T47D (cell line): ENCODE data around the gene GFRA1.

Source experiments
- DNase-seq, 2 experiments: peaks; one replicate each; pipeline versions ENCODE4 v3.0.0 to v3.0.0-alpha.2; 2011 to 2012; ENCODE audit warnings: low read depth in 1 of 2, low spot score in 1 of 2
- JUND ChIP-seq: IDR thresholded peaks from 2 replicates; pipeline ENCODE4 v1.6.1; 2012; ENCODE audit warnings: low read depth
- in situ Hi-C: cut with HindIII; loops from 2 replicates; pipeline ENCODE4 v1.10.0; 2016; ENCODE audit warnings: low sequenced_read_pairs, low pct_unique_long_range_greater_than_20kb

Gene GFRA1

DNA sequence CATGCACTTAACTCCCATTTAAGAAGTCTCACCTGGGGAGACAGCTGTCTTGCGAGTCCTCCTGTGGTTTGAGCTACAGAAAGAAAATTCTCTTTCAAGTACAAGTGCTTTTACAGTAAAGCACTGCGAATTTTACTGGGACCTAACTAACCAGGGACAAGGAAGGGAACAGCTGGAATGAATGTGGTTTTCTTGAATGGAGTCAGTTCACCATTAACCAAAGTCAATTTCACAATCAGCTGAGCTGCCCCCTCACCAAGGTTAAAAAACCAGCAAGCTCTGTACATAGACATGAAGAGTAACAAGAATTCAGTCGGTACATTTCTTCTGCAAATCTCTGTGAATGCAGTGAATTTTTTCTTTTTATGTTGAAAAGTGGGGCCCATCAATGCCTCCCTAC is 56.3 kb downstream of the GFRA1 start:
- no peak for TF ChIP-seq JUND
- no peak for DNase-seq
- in situ Hi-C loops = no loop called here

DNA sequence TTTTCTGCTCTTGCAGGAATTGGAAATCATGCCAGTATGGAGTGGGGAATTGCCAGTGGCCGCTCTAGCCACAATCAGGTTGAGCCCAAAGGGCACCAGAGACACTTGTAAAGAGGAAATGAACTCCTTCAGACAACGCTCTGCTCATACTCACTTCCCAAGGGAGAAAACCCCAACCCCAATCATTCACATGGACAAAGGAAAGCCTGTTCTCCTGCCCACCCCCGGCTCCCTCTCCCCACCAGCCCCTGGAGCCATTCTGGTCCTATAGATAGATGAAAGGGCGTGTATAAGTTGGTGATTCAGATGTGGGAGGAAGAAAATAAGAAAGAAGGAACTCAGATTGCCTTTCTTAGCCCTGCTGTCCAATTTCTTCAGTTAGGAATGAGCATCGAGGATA is 57.4 kb downstream of the GFRA1 start:
- DNase-seq = no peak
- in situ Hi-C loops = no loop called here
- no peak for TF ChIP-seq JUND

DNA sequence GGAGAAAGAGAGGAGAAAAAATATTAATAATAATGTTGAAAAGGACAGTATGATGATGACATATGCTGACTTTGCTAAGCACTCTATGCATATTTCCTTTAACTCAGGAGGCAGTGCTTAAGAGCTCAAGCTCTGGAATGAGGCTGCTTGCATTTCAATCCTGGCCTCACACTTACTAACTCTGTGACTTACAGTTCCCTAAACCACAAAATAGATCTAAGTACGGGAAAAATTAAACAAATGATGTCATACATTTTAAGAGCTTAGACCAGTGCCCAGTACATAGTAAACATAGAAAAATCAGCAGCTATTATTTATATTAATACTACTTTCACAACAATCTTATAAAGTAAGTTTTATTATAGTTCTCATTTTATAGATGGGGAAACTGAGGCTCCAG is 61.3 kb downstream of the GFRA1 start:
- no peak for DNase-seq
- in situ Hi-C loops = no loop called here
- TF ChIP-seq JUND = no peak

DNA sequence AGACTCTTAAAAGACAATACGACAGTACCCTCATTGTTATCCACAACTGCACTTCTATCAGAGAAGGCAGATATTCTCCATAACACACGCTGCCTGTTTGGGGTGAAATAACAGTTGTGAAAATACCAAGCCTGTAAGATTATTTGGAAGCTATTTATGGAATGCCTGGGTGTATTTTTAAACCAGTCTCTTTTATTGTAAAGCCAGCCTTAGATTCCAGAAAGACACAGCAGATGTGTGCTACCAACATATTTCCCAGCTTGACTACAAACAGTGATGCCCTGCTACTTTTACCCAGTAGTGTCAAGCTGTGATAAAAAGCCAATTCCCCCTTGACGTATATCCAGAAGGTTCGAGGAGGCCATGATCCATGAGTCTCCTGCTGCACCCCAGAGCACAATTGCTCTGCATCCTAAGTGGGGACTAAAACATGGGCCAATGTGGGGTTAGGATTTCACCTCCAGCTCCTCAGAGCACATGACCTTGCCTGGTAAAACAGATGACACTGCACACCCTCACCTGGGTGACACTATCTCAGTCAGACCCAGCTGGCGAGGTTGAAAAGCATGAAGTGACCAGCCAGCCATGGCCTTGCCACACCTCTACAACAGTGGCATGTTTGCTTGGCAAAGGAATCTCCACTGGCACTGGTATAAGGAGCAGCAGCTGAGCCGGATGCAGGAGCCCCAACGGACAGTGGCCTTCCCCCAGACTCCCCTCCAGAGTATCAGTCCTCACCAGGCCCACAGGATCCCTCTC is 62.2 kb downstream of the GFRA1 start:
- in situ Hi-C loops = no loop called here
- DNase-seq = no peak
- TF ChIP-seq JUND = no peak

DNA sequence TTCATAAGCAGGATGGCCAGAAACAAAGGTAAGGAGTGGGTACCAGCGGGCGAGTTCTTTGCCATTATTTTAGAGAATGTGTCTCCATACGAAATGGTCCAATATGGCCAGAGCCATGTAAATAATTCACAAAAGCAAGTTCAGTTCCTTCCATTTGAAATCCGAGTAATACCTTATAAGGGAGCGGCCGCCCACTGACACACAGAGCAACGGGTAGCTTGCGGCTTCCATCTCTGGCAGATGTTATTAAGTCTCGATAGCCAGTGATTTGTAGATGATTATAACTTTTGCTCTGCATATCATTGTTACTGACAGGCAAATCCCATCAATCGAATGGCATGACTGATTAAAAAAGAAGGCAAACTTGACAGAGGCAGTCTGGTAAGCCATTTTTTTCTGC is 63.2 kb downstream of the GFRA1 start:
- no peak for DNase-seq
- no peak for TF ChIP-seq JUND

DNA sequence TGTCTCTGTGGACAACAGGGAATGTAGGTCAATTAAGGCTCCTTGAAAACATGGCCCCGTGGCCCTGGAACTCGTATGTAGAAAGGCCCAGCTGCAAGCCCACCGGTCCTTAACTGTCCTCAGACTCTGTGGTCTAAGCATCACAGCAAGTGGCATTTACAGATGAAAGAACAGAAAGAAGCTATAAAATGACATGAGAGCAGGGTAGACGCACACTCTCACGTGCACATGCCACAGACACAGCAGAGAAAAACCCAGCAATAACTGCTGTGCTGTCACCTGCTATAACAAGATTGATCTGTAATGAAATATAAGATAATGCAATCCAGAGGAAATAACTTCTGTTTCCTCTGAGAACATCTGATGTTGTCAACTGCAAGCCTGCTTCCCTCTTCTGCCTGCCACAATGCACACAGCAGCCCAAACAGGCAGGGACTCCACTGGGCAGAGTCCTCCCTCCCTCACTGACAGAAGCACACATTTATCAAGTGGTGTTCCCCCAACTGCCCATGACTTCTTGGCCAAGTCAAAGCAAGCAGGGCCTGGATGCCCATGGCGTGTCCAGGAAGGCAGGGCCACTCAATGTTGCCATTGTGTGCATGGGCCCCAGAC is 63.9 kb downstream of the GFRA1 start:
- no peak for TF ChIP-seq JUND
- DNase-seq = no peak
- in situ Hi-C loops = no loop called here

More for the DNA sequence above, 63.2 kb downstream of the GFRA1 start:
- in situ Hi-C loops = no loop called here

DNA sequence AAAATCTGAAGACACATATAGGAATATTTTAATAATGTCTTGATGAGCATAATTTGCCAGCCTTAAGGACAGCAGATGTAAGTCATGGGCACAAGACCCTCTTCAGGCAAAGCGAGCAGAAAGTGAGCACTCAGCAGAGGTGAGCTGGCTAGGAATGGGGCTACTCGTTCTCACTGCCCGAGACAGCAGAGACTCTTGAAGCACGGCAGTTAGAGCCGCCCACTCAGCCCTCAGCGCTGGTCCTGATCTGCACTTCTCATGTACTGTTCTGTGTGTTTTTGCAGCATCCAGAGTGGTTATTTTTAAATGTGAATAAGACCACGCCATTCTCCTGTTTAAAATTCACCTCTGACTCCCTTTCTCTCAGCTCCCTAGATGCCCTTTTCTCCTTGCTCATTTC is 65.3 kb downstream of the GFRA1 start:
- in situ Hi-C loops = no loop called here
- no peak for TF ChIP-seq JUND
- no peak for DNase-seq

DNA sequence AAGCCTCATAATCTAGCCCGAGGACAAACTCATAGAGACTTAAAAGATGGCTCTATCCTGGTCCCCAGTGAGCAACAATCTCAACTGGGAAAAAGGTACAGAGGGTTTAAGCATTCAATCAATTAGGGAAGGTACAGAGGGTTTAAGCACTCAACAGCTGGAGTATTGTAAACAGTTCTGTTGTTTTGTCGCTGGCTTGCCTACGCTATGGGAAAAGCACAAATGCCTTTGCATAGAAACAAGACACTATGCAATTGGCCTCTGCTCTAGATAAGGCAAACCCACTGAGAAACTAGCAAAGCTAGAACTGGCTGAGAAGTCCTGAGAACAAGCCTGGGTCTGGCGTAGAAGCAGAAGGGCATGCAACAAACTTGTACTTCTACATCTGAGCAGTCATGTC is 69.3 kb downstream of the GFRA1 start:
- no peak for DNase-seq
- in situ Hi-C loops = no loop called here
- no peak for TF ChIP-seq JUND

DNA sequence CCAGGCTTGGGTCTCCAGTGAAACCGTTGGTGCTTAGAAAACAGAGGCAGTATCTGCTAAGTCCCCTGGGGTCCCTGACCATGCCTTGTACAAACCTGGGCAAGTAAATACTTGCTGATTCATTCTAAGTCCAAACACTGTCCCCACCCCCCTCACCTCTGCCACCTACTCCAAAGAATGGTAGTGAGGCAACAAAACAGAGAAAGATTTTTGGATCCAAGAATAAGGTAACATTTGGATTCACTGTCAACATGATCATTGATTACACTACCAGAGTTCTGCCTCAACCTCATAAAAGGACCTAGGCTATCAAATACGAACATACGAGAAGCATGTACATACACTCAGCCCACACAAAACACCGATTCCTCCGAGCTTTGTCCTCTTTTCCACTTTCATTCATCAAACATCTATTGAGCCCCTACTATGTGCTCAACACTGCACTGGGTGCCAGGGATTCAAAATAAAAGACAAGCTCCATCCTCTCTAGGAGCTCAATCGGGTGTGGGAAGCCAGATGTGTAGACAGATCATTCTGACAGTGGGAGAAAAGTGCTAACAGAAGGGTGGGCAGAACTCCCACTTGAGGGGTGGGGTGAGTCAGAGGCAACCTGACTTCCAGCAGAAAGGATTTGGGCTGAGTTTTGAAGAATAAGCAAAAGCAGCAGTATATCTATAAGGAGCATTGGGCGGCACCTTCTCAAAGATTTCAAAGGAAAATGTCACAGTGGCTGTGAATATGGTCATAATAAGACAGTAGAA is 71.2 kb downstream of the GFRA1 start:
- no peak for TF ChIP-seq JUND
- no peak for DNase-seq
- in situ Hi-C loops = no loop called here

DNA sequence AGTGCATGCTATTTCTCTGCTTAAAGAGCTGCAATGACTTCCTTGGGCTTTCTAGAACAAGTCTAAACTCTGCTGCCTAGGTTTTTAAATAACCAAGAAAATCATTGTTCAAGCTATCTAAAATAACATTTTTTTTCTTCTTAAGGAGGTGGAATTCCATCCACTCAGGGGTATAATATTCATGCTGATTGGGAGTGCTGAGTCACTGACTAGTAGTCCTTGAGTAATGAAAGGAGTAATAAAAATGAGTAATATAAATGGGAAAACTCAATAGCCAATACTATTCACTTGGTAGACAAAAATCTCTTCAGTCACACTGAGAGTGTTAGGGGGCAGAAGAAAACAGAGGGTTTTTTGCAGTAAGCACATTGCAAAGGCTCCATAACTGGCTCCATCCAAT is 72.0 kb downstream of the GFRA1 start:
- DNase-seq = no peak
- in situ Hi-C loops = no loop called here
- TF ChIP-seq JUND = no peak

DNA sequence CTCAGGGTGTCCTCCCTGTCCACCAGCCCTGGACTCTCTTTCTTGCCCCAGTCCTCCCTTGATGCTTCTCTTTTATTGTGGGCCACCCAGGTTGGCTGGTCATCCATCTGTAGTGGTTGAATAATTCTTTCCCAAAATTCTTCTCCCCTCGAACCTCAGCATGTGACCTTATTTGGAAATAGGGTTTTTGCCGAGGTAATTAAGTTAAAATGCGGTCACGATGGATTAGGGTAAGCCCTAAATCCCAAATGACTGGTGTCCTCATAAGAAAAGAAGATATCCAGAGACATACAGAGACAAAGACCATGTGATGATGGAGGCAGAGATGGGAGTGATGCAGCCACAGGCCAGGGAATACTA is 74.3 kb downstream of the GFRA1 start:
- in situ Hi-C loops = no loop called here
- no peak for DNase-seq
- TF ChIP-seq JUND = no peak

DNA sequence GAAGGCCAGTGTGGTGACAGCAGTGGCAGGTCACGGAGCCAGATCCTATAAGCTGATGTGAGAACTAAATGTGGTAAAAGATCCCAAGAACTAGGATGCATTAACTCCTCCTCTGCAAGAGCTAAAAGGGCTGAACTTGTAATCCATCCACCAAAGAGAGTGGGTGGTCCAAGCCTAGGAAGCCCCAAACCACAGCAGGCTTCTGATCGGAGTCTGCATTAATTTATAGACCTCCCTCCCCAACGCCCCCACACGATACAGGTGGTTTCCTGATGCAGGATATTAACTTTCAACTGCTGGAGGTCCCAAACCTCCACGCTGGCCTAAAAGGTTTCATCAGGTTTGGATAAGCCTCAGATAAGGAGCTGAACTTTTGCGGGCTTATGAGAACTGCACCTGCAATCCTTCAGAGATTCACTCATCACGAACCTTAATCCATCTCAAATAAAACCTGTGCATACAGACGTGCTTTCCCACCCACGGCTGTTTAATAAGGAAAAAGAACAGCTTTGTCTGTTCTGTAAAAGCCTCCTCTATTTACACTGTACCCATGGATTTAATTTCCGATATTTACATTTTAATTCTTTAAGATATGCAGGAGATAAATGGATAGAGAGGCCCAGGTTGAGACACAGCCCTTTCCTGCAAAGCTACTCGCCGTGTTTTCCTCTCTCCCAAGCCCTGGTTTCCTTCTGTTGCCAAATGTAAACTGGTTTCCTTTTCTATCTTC is 74.9 kb downstream of the GFRA1 start:
- in situ Hi-C loops = no loop called here
- DNase-seq = no peak
- TF ChIP-seq JUND = no peak

DNA sequence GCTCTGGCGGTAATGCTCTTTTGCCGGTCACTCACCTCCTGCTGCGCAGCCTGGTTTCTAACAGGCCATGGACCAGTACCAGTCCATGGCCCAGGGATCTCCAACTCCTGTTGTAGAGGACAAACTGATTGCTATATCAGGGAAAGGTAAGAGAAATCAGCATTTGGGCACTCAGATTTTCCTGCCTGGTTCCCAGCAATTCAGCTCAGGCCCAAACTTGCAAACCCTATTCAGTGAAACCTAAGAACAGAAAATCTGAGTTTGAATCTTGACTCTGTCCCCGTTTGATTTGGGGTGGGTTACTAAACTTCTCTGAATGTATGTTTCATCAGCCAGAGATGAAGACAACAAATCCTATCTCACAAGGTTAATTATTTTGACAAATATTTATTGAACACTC is 77.4 kb downstream of the GFRA1 start:
- TF ChIP-seq JUND = no peak
- DNase-seq = no peak
- in situ Hi-C loops = no loop called here
